NCI-H82 treated with DMSO at 0.1 percent for 48 hours (cell line): Measurements from ENCODE around the gene APEH.
A peak's percentile ranks its signal among the peaks of the same experiment; 100 is the strongest.

ENCODE experiments used
- DNase-seq: peaks from one replicate; lab custom pipeline; 2025; ENCODE audit not compliant: unreplicated experiment; lab: John Stamatoyannopoulos, UW

APEH gene

DNA sequence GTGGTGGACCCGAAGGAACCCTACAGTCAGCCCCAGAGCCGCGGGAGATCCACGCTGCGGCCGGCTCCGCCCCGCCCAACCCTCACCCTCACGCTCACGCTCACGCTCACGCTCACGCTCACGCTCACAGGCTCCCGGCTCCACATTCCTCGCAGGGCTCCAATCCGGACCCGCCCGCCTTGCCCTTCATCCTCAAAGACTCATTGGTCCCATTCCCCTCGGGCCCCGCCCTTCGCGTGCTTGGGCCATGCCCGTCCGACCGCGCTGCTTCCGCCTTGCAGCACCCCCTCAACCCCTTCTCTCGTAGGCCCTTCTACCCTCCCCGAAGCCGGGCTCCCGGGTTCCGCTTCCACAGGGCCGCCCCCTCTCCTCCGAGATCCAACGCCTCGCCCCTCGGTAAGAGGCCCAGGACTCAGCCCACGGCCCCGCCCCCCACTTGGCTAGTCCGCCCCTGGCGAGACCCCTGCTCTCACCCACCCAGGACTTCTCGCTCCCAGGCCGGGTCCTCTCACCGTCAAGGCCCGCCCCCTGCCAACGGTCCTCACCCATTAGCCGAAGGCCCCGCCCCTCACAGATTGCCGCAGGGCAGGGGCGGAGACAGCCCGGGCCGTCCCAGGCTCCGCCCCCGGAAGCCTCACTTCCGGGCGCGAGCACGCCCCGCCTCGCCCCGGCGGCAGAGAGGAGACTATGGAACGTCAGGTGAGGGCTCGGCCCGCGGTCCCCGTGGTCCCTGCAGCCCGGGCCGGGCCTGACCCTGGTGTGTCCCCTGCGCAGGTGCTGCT is at the start of gene APEH:
TSS of gene APEH (plus strand) at position 637 of the 782 bp plus-strand sequence. CDS start at position 688, 51 bp downstream.
- DNase-seq = no peak

DNA sequence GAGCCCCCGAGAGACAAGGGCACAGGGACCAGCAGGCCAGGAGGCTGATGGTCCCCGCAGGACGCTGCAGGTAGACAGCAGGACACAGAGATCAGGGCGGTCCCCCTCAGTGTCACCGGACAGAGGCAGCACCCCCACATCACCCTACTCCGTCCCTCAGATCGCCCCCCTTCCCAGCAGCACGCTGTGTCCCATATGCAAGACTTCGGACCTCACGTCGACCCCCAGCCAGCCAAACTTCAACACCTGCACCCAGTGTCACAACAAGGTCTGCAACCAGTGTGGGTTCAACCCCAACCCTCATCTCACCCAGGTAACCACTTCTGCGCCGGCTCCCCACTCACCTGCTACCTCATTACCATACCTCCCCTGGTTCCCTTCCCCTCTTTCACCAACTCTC is 49.1 kb upstream of the APEH start:
- DNase-seq = no peak

DNA sequence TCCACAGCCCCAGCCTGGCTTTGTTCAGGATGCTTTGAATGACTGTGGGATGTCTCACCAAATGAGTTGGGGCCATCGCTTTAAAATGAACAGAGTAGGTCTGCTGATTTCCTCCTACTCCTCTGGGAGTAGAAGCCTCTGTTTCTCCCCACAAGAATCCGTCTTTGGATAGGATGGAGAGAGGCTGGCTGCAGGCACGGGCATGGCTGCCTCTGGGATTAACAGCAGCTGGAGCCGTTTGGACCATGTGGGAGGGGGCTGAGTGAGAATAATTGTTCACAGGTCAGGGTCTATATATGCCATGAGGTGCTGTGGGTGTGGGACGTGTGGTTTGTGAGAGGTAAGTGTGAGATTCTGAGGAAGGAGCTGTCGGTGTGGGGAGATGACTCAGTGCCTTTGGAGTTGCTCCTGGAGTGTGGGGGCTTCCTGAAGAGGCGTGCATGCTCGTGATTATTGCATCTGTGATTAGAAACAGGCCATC is 48.0 kb upstream of the APEH start:
- no peak for DNase-seq

DNA sequence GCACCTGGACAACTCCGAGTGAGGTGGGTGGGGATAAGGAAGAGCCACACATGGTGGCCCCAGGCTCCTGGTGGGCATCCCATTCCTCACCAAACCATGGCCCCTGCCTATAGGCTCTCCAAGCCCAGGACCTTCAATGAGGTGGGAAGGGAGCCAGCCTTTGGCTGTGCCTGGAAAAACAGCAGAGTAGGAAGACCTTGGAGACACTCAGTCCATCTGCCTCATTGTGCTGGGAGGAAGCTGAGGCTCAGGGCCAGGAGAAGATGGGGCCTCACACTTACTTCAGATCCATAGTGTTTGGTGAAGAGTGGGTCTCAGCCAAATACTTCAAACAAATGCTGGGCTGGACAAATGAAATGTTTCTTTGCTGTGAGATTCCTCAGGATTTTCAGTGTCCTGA is 47.4 kb upstream of the APEH start:
- DNase-seq = no peak

DNA sequence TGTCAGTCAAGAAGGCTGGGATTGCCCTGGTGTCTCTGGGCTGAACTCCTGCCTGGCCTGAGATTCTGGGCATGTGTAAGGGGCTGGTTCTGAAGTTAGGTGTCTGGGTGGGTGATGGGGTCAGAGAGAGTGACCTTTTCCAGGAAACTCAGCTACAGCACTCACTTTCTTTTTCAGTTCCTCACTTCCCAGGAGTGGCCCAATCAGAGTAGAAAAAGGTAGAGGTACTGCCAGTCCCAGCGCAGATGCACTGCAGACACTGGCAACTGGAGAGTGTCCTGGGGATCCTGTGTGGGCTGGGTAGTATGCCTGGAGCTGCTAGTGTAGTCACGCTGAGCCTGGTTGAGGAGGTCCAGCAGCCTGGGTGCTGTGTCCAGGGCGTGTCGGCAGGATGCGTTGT is 46.5 kb upstream of the APEH start:
- DNase-seq = no peak

DNA sequence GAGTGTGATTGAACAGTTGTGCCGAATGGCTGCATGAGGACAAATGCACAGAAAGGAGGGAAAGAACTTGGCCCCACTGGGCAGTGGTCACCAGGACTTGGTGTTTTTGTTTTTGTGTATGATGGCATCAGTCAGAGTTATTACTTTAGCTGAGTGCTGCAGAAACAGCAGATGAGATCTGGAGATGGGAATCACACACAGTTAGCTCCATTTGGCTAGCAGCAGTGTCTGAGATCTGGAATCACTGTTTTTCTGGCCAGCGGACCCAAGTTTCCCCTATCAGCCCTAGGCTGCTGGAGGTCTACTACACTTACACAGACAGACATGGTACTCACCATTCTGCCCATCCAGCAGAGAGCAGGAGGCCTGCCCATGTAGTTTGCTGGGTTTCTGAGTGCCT is 45.9 kb upstream of the APEH start:
- DNase-seq = no peak

DNA sequence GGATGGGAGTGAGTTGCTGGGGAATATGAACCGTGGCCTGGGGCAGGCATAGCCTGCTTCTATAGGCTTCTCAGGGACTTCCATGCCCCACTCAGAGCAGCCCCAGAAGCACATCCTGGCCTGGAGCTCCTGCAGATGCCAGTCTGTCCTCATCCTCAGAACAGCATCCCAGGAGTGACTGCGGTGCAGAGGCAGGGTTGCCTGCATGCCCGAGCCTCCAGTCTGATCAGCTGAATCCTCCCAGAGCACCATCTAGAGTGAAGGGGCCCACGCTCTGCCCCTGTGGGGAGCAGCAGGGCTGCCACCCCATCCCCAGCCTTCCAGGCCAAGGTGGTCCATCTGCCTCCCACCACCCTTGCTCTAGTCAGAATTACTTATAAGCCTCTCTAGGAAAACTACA is 44.7 kb upstream of the APEH start:
- DNase-seq = no peak

DNA sequence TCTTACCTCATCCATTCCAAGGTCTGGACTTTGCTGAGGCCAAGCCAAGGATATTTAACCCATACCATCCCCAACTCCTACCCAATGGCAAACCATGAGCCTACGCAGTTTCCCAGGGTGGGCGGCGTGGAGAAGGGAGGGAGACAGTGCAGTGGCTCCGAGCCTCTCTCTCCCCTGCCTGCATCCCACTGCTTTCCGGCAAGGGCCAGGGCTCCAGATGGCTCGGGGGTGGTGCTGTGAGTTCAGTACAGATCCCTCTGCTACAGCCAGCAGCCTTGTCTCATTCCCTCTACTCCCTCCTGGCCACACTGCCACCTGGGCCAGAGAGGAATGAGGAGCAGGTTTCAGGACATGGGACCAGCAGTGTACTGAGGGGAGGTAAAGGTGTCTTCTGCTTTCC is 44.3 kb upstream of the APEH start:
- peak; percentile 1 for DNase-seq

DNA sequence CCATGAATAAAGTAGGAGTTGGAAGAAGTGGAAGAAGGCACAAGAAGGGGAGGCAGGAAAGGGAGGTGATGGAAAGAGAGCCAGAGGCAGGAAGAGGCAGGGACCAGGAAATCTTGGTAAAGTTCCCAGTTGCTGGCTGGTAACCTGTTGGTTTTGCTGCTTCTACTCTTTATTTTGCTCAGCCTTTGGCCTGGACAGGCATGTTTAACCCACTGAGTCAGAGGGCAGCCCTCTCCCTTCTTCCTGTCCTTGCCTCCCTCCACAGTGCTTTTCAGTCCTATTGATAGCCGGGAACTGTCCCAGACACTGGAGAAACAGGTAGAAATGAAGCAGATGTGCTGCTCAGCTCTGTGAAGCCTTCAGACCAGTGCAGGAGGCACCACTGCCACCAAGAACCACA is 43.4 kb upstream of the APEH start:
- DNase-seq = no peak

DNA sequence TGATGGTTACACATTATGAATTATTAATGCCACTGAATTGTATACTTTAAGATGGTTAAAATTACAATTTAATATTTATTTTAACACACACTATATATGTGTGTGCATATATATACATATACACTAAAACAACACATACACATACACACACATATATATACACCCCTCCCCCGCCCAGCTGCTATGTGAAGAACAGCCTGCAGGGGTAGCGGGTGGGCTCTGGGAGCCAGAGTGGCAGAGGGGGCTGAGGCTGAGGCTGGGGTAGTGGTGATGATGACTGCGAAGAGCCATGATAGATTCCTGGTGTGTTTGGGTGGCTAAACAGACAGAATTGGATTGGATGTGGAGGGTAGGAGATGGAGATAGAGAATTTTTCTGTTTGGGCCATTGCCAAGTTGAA is 39.4 kb upstream of the APEH start:
- DNase-seq = no peak

DNA sequence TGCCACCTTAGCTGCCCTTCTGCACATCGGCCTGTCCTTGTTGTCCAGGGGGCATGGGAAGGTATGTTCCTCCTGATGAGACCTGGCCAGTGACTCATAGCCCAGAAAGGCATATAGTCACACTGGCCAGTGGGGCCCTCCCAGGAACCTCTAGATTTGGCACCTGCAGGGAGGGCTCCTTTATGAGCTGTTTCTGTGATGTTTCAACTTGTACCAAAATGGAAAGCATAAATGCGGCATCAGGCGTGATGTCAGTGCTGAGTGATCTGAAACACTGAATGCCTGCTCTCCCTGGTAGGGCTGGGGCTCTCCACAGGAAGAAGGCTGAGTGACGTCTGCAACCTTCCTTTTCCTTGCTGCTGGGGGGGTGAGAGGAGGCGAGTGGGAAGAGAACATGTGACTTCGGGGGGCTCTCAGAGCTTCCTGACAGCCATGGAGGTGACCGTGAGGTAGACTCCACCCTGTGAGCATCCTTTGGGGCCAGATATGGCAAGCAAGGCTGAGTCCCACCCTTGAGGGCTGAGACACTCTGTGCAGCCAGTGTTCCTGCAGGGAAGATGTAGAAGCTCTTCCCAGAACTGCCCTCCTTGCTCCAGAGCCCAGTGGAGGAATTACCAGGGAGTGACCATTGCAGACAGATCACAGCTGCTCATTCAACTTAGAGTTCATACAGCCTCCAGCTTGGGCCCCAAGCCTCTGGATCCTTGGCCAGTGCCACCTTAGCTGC is 37.1 kb upstream of the APEH start:
- no peak for DNase-seq

DNA sequence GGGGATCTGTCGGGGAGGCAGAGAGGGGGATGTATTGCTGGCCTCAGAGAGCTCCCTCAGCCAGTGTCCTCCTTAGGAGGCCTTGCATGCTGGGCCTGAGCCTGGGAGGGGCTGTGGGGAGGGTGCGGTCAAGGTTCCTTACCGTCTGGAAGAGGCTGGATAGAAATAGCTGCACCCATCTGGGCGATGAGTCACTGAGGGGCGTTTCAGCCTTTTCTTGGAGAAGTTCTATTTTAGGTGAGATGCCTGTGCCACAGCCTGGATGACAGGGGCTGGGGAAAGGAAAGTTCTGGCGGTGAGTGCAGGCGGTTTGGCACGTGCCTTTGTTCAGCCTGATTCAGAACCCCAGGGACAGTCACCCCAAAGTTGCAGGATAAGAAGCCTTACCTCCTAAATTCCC is 35.7 kb upstream of the APEH start:
- no peak for DNase-seq

DNA sequence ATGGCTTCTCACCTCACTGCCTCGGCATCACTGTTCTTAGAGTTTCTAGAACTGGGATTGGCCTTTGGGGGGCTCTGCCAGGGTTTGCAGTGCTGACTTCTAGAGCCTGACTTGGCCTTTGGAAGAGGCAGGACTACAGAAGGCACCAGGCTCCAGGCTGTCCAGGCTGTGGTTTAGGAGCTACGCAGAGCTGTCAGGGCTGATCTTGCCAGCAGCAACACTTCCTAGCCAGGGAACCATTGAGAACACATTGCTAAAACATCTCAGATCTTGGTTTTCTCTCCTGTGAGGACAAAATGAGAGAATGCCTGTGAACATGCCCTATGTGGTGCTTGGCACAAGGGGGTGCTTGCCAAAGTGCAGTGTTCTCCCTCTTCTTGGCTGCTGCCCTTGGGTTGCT is 34.6 kb upstream of the APEH start:
- no peak for DNase-seq

DNA sequence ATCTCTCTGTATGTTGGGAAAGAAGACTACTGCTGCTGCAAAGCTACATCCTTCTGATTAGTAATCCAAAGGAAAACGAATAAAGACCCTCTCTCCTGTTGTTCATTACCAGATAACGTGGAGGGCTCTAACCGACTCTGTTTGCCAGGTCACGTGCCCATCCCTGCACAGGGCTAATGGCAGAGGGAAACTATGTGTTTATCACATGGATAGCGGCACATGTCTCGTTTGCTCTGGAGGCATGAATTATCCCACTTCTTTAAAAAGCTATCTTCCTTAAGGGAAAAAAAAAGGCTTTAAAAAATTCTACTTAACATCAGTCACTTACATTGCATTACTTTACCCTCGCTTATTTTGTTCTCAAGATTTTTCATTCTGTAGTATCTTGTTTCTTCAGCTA is 32.9 kb upstream of the APEH start:
- no peak for DNase-seq

DNA sequence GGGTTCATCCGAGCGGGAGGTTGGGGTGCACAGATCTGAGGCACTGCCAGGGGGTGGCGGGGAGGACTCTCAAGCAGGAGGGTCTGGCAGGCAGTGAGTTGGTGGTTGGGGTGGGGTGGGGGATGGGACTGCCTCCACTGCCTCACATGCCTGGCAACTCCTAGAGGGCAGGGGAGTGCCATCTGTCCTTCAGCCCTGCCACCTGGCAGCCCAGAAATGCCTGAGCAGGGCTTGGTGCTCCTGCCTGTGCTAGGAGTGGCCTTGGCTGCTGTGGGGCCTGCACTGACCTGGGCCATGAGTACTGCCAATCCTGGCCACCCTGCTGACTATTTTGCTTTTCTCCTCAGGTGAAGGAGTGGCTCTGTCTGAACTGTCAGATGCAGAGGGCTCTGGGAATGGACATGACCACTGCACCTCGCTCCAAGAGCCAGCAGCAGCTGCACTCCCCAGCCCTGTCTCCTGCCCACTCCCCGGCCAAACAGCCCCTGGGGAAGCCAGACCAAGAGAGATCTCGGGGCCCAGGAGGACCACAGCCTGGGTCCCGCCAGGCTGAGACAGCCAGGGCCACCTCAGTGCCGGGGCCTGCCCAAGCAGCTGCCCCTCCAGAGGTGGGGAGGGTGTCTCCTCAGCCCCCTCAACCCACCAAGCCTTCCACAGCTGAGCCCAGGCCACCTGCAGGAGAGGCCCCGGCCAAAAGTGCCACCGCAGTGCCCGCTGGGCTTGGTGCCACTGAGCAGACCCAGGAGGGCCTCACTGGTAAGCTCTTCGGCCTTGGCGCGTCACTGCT is 32.0 kb upstream of the APEH start:
- no peak for DNase-seq

DNA sequence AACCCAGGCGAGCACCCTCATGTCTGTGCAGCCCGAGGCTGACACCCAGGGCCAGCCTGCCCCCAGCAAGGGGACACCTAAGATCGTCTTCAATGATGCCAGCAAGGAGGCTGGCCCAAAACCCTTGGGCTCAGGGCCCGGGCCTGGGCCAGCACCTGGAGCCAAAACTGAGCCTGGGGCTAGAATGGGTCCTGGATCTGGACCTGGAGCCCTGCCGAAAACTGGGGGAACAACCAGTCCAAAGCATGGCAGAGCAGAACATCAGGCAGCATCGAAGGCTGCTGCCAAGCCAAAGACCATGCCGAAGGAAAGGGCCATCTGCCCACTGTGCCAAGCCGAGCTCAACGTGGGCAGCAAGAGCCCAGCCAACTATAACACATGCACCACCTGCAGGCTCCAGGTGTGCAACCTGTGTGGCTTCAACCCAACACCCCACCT is 31.4 kb upstream of the APEH start:
- DNase-seq = no peak

DNA sequence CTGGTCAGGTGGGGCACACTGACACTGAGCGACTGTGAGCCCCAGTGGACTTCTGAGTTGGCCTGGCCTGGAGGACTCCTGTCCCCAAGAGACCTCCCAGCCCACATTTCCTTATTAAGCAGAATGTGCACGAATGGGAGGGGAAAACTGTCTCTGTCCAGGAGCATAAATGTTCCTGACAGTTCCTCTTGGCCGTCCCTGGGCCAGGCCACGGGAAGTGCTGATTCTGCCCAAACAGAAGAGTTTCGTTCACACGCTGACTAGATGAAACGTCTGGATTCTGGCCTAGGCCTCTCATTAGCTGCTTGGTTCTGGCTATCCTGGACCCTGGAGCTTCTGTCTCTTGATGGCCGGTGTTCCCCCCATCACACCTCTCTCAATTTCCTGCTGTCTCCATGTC is 29.5 kb upstream of the APEH start:
- no peak for DNase-seq

DNA sequence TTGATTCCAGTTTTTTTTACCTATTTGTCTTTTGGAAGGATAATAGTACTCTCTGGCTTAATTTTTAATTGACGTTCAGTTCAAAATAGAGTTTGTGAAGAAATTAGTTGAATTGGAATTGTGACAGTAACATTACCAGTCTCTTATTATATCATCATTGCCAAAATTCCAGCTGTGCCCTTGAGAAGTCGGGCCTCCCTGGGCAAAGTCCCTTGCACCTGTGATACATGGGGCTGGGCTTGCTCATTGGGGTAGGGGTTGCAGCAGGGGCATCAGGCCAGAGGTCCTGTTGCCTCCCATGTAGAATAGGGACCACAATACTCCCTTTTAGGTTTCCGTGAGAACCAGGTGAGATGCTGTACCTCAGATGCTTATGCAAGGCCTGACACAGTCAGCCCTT is 27.9 kb upstream of the APEH start:
- no peak for DNase-seq

DNA sequence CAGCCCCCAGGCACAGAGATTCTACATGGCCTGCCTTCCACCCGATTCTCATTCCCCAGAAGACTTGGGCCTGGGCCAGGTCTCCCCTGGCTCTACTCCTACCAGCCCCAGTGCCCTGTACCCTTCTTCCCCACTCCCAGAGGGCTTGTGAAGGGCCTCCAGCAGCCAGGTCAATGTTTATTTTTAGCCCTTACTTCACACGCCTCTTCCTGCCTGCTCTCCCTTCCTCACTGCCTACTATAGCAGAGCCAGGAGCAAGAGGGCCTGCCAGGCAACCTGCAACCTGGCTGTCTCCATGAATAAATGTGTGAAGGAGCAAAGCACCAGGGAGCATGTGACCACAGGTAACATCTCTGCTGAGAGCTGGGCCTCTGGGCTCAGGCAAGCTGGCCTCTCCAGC is 26.4 kb upstream of the APEH start:
- DNase-seq = no peak

DNA sequence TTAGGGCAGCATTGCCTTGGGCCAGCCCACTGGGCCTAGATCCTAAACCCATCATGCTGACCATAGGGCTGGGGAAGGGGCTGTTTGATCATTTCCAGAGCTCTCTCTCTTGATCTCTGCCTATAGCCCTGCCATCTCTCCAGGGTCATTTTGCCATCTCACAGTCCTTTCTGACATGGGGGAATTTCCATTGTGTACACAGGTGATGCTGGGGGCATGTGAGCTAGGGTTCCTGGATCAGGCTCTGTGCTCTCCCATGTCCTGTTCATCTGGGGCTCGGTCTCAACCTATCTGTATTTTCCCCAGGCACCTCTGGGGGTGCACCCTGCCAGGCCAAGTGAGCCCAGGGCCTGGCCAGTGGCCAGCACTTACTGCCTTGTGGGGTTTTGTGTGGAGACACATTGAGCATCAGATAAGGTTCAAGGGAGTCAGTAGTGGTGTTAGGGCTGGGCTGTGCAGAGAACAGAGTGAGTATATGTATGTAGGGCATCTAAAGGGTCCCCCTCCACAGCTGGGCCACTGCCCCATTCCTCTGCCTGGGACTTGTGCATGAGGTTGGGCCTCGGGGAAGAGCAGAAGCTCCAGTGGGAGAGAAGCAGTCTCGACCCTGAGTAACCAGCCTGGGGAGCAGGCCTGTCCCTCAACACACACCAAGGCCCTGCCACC is 25.7 kb upstream of the APEH start:
- DNase-seq = no peak

DNA sequence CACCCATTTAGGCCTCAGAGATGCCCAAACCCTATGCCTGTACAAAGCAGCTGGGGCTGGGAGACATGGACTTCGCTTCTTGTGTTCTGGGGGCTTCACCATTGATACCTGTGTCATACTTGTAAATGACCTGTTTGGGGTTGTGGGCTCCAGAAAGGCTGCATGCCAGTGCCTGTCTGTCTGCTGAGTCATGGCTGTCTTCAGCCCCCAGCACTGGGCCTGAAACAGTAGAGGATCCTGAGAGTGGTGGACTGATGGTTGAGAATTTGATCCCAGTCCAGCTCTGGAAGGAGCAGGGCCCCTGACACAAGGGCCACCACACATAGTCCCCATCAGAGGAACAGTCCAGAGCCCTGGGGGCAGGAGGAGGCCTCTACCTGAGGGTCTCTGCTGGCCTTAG is 24.6 kb upstream of the APEH start:
- no peak for DNase-seq
